Fibroblast of the aortic adventitia (primary cell): ENCODE data around the gene STXBP5. TPM values are rescaled to one million over a fixed set of nuclear protein-coding genes. Genes with fewer than 3 reads are reported as not detected.

Source experiments
- DNase-seq: peaks from one replicate; pipeline ENCODE4 v3.0.0-alpha.2; 2010; ENCODE audit warnings: low read depth
- H3K4me3 ChIP-seq: 2 replicates; pipeline ENCODE4 v1.5.1; 2011; ENCODE audit warnings: low read depth, mild to moderate bottlenecking, control low read depth, low read length, moderate library complexity
- small RNA-seq: library from RNA; depleted of rRNA; stranded (forward); fragments of <200 nt; gene quantifications from one replicate; pipeline ENCODE3, GENCODE V24; 2012
- total RNA-seq: library from RNA; depleted of rRNA; stranded (reverse); fragments of >200 nt; gene quantifications from 2 replicates; pipeline ENCODE4 v1.2.3, GENCODE V29; 2012; ENCODE audit warnings: low replicate concordance
- TF ChIP-seq, protein P1 (sequence below): IDR thresholded peaks from 2 replicates; pipeline ENCODE4 v1.5.1; 2011; ENCODE audit warnings: mild to moderate bottlenecking, low read length, control low read depth, inconsistent platforms; ENCODE audit not compliant: insufficient read depth

Gene STXBP5
- total RNA-seq, 1 donor = 65.2 TPM

DNA sequence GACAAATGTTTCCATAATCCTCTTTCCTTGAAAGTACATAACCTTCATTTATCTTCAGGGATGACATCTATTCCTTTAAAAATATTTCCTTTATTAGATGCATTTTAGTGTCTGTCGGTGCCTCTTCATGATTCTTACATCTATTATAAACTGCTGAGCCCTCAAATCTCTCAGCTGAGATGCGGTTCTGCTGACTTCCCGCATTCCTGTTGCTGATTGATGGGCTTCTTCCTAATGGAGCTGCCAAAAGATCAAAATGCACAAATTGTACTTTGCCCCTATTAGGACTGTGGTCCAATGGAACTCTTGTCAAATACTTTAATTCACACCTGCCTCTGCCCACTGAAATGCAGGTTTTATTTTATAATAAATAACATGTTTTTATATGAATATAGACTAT is 225.6 kb downstream of the STXBP5 start:
- no peak for DNase-seq
- TF ChIP-seq, protein P1, sequence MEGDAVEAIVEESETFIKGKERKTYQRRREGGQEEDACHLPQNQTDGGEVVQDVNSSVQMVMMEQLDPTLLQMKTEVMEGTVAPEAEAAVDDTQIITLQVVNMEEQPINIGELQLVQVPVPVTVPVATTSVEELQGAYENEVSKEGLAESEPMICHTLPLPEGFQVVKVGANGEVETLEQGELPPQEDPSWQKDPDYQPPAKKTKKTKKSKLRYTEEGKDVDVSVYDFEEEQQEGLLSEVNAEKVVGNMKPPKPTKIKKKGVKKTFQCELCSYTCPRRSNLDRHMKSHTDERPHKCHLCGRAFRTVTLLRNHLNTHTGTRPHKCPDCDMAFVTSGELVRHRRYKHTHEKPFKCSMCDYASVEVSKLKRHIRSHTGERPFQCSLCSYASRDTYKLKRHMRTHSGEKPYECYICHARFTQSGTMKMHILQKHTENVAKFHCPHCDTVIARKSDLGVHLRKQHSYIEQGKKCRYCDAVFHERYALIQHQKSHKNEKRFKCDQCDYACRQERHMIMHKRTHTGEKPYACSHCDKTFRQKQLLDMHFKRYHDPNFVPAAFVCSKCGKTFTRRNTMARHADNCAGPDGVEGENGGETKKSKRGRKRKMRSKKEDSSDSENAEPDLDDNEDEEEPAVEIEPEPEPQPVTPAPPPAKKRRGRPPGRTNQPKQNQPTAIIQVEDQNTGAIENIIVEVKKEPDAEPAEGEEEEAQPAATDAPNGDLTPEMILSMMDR = no peak
- H3K4me3 ChIP-seq = no peak overlapping the region

DNA sequence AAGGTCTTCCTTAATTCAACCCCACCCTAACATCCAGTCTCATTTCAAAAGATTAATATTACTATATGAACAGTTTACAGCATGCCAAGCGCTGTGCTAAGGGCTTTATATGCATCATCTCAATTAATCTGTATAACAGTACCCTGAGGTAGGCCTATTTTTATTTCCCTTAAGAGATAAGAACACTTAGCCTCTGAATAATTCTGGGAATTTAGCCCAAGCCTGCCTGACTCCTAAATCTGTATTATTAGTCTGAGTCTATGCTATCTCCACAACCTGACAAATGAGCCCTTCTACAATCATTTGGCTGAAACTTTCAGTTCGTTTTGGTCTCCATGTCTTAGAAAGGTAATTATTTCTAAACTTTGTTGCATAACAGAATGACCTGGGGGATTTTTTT is 226.6 kb downstream of the STXBP5 start:
- TF ChIP-seq, protein P1 = no peak
- DNase-seq = no peak
- no peak overlapping the region for H3K4me3 ChIP-seq

DNA sequence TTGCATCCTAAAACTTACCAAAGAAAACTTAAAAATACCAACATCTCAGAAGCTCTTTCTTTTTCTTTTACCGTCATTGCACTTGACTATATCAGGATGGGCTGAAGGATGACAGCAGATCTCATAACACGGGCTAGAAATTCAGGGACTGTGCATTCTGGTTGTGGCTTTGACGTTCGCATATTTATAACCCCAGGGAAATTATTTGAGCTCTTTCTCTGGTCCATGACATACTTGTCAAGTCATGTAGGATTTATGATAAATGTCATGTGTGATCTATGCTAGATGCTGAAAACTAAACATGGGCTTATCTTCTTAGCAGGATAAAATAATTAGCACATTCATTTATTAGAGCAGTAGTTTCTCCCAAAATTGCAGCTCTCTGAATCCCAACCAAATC is 229.9 kb downstream of the STXBP5 start:
- TF ChIP-seq, protein P1 = no peak
- no peak for DNase-seq
- H3K4me3 ChIP-seq = no peak overlapping the region

DNA sequence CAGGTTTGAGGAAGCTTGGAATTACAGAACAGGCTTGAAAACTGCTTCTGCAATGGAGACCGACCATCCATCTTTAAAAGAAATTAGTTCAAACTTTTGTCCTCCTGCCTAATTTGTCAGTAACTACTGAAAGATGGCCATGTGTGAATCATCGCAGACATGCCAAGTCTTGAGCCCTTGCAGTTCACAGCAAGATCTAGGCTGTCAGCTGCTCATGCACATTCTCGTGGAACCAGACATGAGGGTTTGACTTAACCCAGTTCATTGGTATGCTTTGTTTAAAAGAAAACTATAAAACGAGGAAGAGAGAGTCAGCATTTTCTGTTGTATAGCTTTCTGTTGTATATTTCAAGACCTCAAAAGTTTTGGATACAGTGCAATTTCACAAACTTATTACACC is 230.3 kb downstream of the STXBP5 start:
- H3K4me3 ChIP-seq = no peak overlapping the region
- DNase-seq = no peak
- TF ChIP-seq, protein P1 = no peak

DNA sequence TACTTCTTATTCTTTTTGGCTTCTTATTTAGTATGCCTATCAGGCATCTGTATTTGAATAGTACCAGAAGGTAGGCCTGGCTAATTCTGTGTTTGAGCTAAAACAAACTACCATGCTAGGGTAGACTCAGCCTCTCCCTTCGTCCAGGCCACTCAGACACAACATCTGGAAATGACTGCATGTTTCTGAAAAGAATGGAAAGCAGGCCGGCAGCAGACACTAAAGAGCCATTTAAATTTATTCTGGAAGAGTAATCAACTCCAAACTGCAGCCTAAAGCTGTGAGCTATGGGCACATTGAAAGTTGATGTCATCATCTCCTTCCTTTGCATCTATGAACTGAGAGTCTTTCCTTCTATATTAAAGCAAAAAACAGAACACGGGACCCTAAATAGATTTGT is 233.4 kb downstream of the STXBP5 start:
- TF ChIP-seq, protein P1 = no peak
- no peak for DNase-seq
- H3K4me3 ChIP-seq = no peak overlapping the region

GRCh38 chr6:147438758-147439528 is 234.7 kb downstream of the STXBP5 start:
- no peak for DNase-seq
- H3K4me3 ChIP-seq = no peak overlapping the region
- TF ChIP-seq, protein P1 = no peak

Small RNA genes within 50 kb of the gene (small RNA-seq; reads per million reads assigned to genes)
- gene AL355365.1 = not detected
